Measurements from ENCODE around the gene UAP1L1. TPM values are rescaled to one million over a fixed set of nuclear protein-coding genes. Genes with fewer than 3 reads are reported as not detected.

The UAP1L1 gene
- total and polyA plus RNA-seq, 11 donors, result 3.9 to 15.1 (median 9.4) TPM

DNA sequence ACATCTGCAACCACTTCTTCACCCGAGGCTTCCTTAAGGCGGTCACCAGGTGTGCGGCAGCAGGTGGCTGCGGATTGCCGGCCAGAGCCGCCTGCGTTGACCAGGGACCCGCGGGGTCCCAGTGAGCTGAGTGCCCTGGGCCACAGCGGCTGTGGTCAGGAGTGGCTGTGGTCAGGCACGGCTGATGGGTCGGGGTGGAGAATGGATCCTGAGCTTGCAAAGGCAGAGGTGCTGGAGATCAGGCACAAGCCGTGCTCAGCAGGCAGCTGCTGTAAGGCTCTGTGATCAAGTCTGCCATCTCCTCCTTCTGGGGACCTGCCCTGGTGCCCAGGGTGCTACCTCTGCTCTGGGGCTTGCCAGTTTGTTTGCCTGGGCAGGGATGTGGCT, 2.1 kb downstream of the UAP1L1 start:
- intact Hi-C loops (cut with DNase I), result no loop called here
- WGBS, 4 donors, result 89 to 94% (median 91%) methylated on average over 9 to 13 of the region's 13 CpGs
- no peaks in the 10 kb centered on the region for H3K27me3 ChIP-seq
- H3K4me1 ChIP-seq, result peaks cover 0 to 32% (median 11%) of the 10 kb centered on the region in 12 donors
- H3K4me3 ChIP-seq, result no peak overlapping the region
- no peak for ATAC-seq
- no peak for DNase-seq
- H3K9me3 ChIP-seq, result no peaks in the 10 kb centered on the region
- H3K27ac ChIP-seq, result no peak overlapping the region
- peaks cover 0 to 50% (median 40%) of the 10 kb centered on the region in 9 donors for H3K36me3 ChIP-seq
- no peak for TF ChIP-seq POLR2A (IDR thresholded peaks at IDR 0.05)
- TF ChIP-seq, protein P1, sequence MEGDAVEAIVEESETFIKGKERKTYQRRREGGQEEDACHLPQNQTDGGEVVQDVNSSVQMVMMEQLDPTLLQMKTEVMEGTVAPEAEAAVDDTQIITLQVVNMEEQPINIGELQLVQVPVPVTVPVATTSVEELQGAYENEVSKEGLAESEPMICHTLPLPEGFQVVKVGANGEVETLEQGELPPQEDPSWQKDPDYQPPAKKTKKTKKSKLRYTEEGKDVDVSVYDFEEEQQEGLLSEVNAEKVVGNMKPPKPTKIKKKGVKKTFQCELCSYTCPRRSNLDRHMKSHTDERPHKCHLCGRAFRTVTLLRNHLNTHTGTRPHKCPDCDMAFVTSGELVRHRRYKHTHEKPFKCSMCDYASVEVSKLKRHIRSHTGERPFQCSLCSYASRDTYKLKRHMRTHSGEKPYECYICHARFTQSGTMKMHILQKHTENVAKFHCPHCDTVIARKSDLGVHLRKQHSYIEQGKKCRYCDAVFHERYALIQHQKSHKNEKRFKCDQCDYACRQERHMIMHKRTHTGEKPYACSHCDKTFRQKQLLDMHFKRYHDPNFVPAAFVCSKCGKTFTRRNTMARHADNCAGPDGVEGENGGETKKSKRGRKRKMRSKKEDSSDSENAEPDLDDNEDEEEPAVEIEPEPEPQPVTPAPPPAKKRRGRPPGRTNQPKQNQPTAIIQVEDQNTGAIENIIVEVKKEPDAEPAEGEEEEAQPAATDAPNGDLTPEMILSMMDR (IDR thresholded peaks at IDR 0.05), result no peak

DNA sequence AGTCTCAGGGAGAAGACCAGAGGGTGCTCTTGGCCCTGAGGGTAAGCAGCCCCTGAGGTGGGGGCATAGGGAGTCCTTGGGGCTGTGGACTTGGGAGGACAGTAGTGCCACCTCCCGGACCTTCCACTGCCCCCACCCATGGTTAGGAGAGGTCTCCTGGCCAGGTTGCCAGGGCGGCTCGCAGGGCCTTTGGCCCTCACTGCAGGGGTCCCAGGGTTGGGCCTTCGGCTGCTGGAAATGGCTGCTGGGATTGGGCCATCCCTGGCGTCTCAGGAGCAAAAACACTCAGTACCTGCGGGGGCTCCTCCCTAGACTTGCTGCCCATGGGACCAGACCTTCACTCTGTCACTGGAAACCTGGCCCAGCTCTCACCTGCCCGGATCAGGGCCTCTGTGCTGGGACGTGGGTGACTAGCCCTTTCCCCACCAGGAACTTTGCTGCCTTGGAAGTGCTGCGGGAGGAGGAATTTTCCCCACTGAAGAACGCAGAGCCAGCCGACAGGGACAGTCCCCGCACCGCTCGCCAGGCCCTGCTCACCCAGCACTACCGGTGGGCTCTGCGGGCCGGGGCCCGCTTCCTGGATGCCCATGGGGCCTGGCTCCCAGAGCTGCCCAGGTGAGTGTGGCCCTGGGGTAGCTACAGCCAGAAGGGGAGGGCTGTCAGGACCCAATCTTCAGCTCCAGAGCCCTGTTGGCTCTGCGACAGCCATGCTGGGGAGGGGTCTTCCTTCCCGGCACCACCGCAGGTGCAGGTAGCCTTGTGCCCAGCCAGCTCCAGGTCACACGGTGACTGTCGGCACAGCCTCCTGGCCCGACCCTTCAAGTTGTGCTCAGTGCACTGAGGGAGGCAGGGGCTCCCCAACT, 3.2 kb downstream of the UAP1L1 start:
- H3K36me3 ChIP-seq, result peaks cover 0 to 50% (median 40%) of the 10 kb centered on the region in 9 donors
- no peak overlapping the region for H3K27ac ChIP-seq
- no peaks in the 10 kb centered on the region for H3K9me3 ChIP-seq
- intact Hi-C loops (cut with DNase I), result no loop called here
- 84 to 95% (median 89%) methylated on average over 11 to 24 of the region's 24 CpGs for WGBS, 4 donors
- TF ChIP-seq POLR2A (IDR thresholded peaks at IDR 0.05), result no peak
- TF ChIP-seq, protein P1 (IDR thresholded peaks at IDR 0.05), result no peak
- no peak overlapping the region for H3K4me3 ChIP-seq
- H3K4me1 ChIP-seq, result peaks cover 0 to 35% (median 14%) of the 10 kb centered on the region in 12 donors
- no peak for ATAC-seq
- DNase-seq, result no peak
- no peaks in the 10 kb centered on the region for H3K27me3 ChIP-seq

DNA sequence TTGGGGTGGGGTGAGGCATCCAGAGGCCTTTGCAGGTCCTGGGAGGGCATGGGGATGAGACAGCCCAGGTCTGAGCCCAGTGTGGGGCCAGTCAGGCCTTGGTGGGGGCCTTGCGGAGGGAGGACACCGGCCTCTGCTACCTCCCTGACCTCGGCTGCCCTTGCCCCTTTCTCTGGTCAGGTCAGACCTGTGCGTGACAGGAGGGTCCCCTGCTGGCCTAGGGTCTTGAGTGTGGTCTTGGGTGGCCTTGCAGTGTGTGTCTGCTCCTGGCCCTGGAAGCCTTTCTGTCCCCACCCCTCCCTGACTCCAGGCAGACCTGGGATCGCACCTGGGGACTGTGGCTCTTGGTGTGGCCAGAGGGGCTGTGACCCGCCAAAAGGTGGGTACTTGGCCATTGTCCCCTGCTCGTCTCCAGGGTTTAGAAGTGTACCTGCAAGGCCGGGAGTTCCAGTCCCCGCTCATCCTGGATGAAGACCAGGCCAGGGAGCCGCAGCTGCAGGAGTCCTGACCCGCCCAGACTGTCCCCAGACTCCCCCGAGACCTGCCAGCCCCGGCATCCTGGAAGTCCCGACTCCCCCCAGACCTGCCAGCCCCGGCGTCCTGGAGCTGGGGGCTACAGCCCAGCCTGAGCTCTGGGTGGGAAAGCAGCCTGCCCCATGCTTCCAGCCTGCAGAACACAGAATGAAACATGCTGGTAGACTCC, 5.1 kb downstream of the UAP1L1 start:
- no peaks in the 10 kb centered on the region for H3K27me3 ChIP-seq
- peaks cover 0 to 50% (median 40%) of the 10 kb centered on the region in 9 donors for H3K36me3 ChIP-seq
- TF ChIP-seq POLR2A (IDR thresholded peaks at IDR 0.05), result no peak
- TF ChIP-seq, protein P1 (IDR thresholded peaks at IDR 0.05), result no peak
- DNase-seq, result no peak
- H3K9me3 ChIP-seq, result no peaks in the 10 kb centered on the region
- intact Hi-C loops (cut with DNase I), result no loop called here
- no peak overlapping the region for H3K4me3 ChIP-seq
- H3K27ac ChIP-seq, result no peak overlapping the region
- H3K4me1 ChIP-seq, result peaks cover 0 to 37% (median 21%) of the 10 kb centered on the region in 12 donors
- 89 to 97% (median 94%) methylated on average over 4 to 16 of the region's 16 CpGs for WGBS, 4 donors
- no peak for ATAC-seq

DNA sequence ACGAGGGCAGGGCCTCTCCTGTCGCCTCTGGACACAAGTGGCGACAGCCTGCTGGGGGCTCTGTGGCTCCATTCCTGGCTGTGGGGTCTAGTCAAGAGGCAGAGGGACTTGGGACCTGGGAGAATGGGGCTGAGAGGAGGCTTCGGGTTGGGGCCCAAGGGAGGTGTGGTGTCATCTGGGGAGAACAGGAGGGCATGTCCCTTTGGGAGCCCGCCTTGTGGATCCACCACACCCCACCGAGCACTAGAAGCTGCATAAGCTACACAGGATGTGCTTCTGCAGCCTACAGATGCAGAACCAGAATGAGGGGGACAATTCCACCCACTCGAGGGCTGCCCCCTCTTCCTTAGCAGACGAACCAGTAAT, 5.6 kb downstream of the UAP1L1 start:
- 83 to 89% (median 87%) methylated on average over 6 to 8 of the region's 8 CpGs for WGBS, 4 donors
- Histone ChIP-seq H3K36me3 (peaks cover 0 to 50% (median 40%) of the 10 kb centered on the region in 9 donors), H3K4me3 (no peak overlapping the region), H3K27ac (no peak overlapping the region), H3K9me3 (no peaks in the 10 kb centered on the region), H3K4me1 (peaks cover 0 to 40% (median 24%) of the 10 kb centered on the region in 12 donors), H3K27me3 (no peaks in the 10 kb centered on the region)
- intact Hi-C loops (cut with DNase I), result no loop called here
- no peak for TF ChIP-seq POLR2A (IDR thresholded peaks at IDR 0.05)
- TF ChIP-seq, protein P1 (IDR thresholded peaks at IDR 0.05), result no peak
- DNase-seq (no peak), ATAC-seq (no peak)
